ENCODE results near the gene TESK2. TPM values are rescaled to one million over a fixed set of nuclear protein-coding genes. Genes with fewer than 3 reads are reported as not detected.
"Not testable (repeated sequence)": the region's sequence is repeated elsewhere in the genome, so short reads cannot be mapped to it uniquely, and the experiment has no call there.

TESK2 gene
- polyA plus RNA-seq, 3 donors from 2014 or later: 1.8 to 3.3 TPM; not detected in 1

GRCh38 chr1:45405636-45406035 is 85.3 kb downstream of the TESK2 start:
- H3K36me3 Mint-ChIP-seq: peaks cover 0 to 3% (median 0%) of the 10 kb centered on the region in 3 donors

GRCh38 chr1:45403718-45404117 is 87.2 kb downstream of the TESK2 start:
- no peak for DNase-seq
- H3K27me3 Mint-ChIP-seq (ENCODE audit: low read depth in 3 of 3): no peaks in the 10 kb centered on the region
- no peaks in the 10 kb centered on the region for H3K4me1 Mint-ChIP-seq
- H3K4me3 Mint-ChIP-seq: no peak overlapping the region
- H3K27ac Mint-ChIP-seq: peak overlapping the region in 1 of 6 donors; percentile 7
- H3K36me3 Mint-ChIP-seq: no peaks in the 10 kb centered on the region
- H3K9me3 Mint-ChIP-seq: no peaks in the 10 kb centered on the region

More at GRCh38 chr1:45405636-45406035, 85.3 kb downstream of the TESK2 start:
- Mint-ChIP-seq H3K27me3 (ENCODE audit: low read depth in 3 of 3) (no peaks in the 10 kb centered on the region), H3K27ac (no peak overlapping the region), H3K4me3 (no peak overlapping the region), H3K9me3 (no peaks in the 10 kb centered on the region), H3K4me1 (no peaks in the 10 kb centered on the region)
- no peak for DNase-seq

GRCh38 chr1:45403298-45403697 is 87.7 kb downstream of the TESK2 start:
- no peak overlapping the region for H3K4me3 Mint-ChIP-seq
- no peak overlapping the region for H3K27ac Mint-ChIP-seq

GRCh38 chr1:45401524-45401923 is 89.4 kb downstream of the TESK2 start:
- Mint-ChIP-seq H3K27ac (no peak overlapping the region), H3K4me1 (no peaks in the 10 kb centered on the region), H3K27me3 (ENCODE audit: low read depth in 3 of 3) (no peaks in the 10 kb centered on the region), H3K4me3 (no peak overlapping the region), H3K9me3 (no peaks in the 10 kb centered on the region), H3K36me3 (no peaks in the 10 kb centered on the region)
- DNase-seq: no peak

More at GRCh38 chr1:45403298-45403697, 87.7 kb downstream of the TESK2 start:
- DNase-seq: no peak
- Mint-ChIP-seq H3K27me3 (ENCODE audit: low read depth in 3 of 3) (no peaks in the 10 kb centered on the region), H3K36me3 (no peaks in the 10 kb centered on the region), H3K9me3 (no peaks in the 10 kb centered on the region), H3K4me1 (no peaks in the 10 kb centered on the region)

- Mint-ChIP-seq H3K9me3 (no peaks in the 10 kb centered on the region), H3K27me3 (ENCODE audit: low read depth in 3 of 3) (no peaks in the 10 kb centered on the region), H3K36me3 (no peaks in the 10 kb centered on the region), H3K27ac (peak overlapping the region in 1 of 6 donors; percentile 5), H3K4me1 (peaks cover 3 to 4% of the 10 kb centered on the region in 2 donors), H3K4me3 (no peak overlapping the region)
- no peak for DNase-seq
Observed at GRCh38 chr1:45400049-45400448, 90.9 kb downstream of the TESK2 start.

GRCh38 chr1:45397285-45397684 is 93.7 kb downstream of the TESK2 start:
- Mint-ChIP-seq H3K9me3 (no peaks in the 10 kb centered on the region), H3K27me3 (ENCODE audit: low read depth in 3 of 3) (peaks cover 0 to 1% (median 0%) of the 10 kb centered on the region in 3 donors), H3K36me3 (no peaks in the 10 kb centered on the region), H3K4me3 (no peak overlapping the region), H3K4me1 (peaks cover 22 to 24% of the 10 kb centered on the region in 2 donors), H3K27ac (no peak overlapping the region)
- no peak for DNase-seq

- H3K4me3 Mint-ChIP-seq: peak overlapping the region in 1 of 5 donors; percentile 29
- H3K4me1 Mint-ChIP-seq: peaks cover 22 to 24% of the 10 kb centered on the region in 2 donors
- H3K27me3 Mint-ChIP-seq (ENCODE audit: low read depth in 3 of 3): peaks cover 0 to 1% (median 0%) of the 10 kb centered on the region in 3 donors
- no peaks in the 10 kb centered on the region for H3K9me3 Mint-ChIP-seq
- H3K36me3 Mint-ChIP-seq: no peaks in the 10 kb centered on the region
- H3K27ac Mint-ChIP-seq: peak overlapping the region in 2 of 6 donors; percentile 53 to 69
- DNase-seq: no peak
Observed at GRCh38 chr1:45395582-45395981, 95.4 kb downstream of the TESK2 start.

- H3K27ac Mint-ChIP-seq: peak overlapping the region in 3 of 6 donors; percentile 32 to 69 (median 57)
- no peak for DNase-seq
- no peaks in the 10 kb centered on the region for H3K9me3 Mint-ChIP-seq
- peak overlapping the region in 2 of 5 donors; percentile 23 to 33 for H3K4me3 Mint-ChIP-seq
- H3K4me1 Mint-ChIP-seq: peaks cover 22 to 24% of the 10 kb centered on the region in 2 donors
- no peaks in the 10 kb centered on the region for H3K36me3 Mint-ChIP-seq
- H3K27me3 Mint-ChIP-seq (ENCODE audit: low read depth in 3 of 3): peaks cover 0 to 1% (median 0%) of the 10 kb centered on the region in 3 donors
Observed at GRCh38 chr1:45395051-45395450, 95.9 kb downstream of the TESK2 start.

GRCh38 chr1:45394342-45394741 is 96.6 kb downstream of the TESK2 start:
- no peaks in the 10 kb centered on the region for H3K9me3 Mint-ChIP-seq
- H3K4me3 Mint-ChIP-seq: peak overlapping the region in 3 of 5 donors; percentile 22 to 73 (median 56)
- peak overlapping the region in 5 of 6 donors; percentile 45 to 82 (median 52) for H3K27ac Mint-ChIP-seq
- DNase-seq: peak in 1 of 3 donors; percentile 11
- peaks cover 0 to 1% (median 0%) of the 10 kb centered on the region in 3 donors for H3K27me3 Mint-ChIP-seq (ENCODE audit: low read depth in 3 of 3)
- H3K4me1 Mint-ChIP-seq: peaks cover 22 to 24% of the 10 kb centered on the region in 2 donors
- H3K36me3 Mint-ChIP-seq: no peaks in the 10 kb centered on the region

GRCh38 chr1:45393718-45394302 is 97.2 kb downstream of the TESK2 start:
- H3K27me3 Mint-ChIP-seq (ENCODE audit: low read depth in 3 of 3): peaks cover 0 to 1% (median 0%) of the 10 kb centered on the region in 3 donors
- peak overlapping the region in 4 of 5 donors; percentile 22 to 73 (median 50) for H3K4me3 Mint-ChIP-seq
- DNase-seq: peak; percentile 0 to 16 (median 4)
- H3K4me1 Mint-ChIP-seq: peaks cover 22 to 24% of the 10 kb centered on the region in 2 donors
- no peaks in the 10 kb centered on the region for H3K9me3 Mint-ChIP-seq
- peak overlapping the region; percentile 51 to 86 (median 78) for H3K27ac Mint-ChIP-seq
- no peaks in the 10 kb centered on the region for H3K36me3 Mint-ChIP-seq

- no peak overlapping the region for H3K27ac Mint-ChIP-seq
- H3K4me1 Mint-ChIP-seq: no peaks in the 10 kb centered on the region
- H3K27me3 Mint-ChIP-seq (ENCODE audit: low read depth in 3 of 3): no peaks in the 10 kb centered on the region
- H3K36me3 Mint-ChIP-seq: peaks cover 0 to 3% (median 0%) of the 10 kb centered on the region in 3 donors
- no peak for DNase-seq
- H3K9me3 Mint-ChIP-seq: no peaks in the 10 kb centered on the region
- no peak overlapping the region for H3K4me3 Mint-ChIP-seq
Observed at GRCh38 chr1:45386219-45386618, 104.7 kb downstream of the TESK2 start.

GRCh38 chr1:45385302-45385701 is 105.7 kb downstream of the TESK2 start:
- H3K27ac Mint-ChIP-seq: no peak overlapping the region
- peaks cover 0 to 3% (median 0%) of the 10 kb centered on the region in 3 donors for H3K36me3 Mint-ChIP-seq
- no peaks in the 10 kb centered on the region for H3K4me1 Mint-ChIP-seq
- DNase-seq: no peak
- H3K9me3 Mint-ChIP-seq: no peaks in the 10 kb centered on the region
- H3K27me3 Mint-ChIP-seq (ENCODE audit: low read depth in 3 of 3): peaks cover 0 to 2% (median 0%) of the 10 kb centered on the region in 3 donors
- H3K4me3 Mint-ChIP-seq: no peak overlapping the region

- H3K9me3 Mint-ChIP-seq; H3K4me3 Mint-ChIP-seq; H3K27ac Mint-ChIP-seq; H3K36me3 Mint-ChIP-seq; H3K4me1 Mint-ChIP-seq; DNase-seq; H3K27me3 Mint-ChIP-seq (ENCODE audit: low read depth in 3 of 3): not testable (repeated sequence)
Observed at GRCh38 chr1:45384213-45384612, 106.8 kb downstream of the TESK2 start.

GRCh38 chr1:45383191-45383590 is 107.8 kb downstream of the TESK2 start:
- Mint-ChIP-seq H3K4me3 (no peak overlapping the region), H3K27ac (no peak overlapping the region), H3K36me3 (peaks cover 0 to 3% (median 0%) of the 10 kb centered on the region in 3 donors), H3K9me3 (no peaks in the 10 kb centered on the region), H3K27me3 (ENCODE audit: low read depth in 3 of 3) (peaks cover 0 to 2% (median 0%) of the 10 kb centered on the region in 3 donors), H3K4me1 (no peaks in the 10 kb centered on the region)
- DNase-seq: no peak

GRCh38 chr1:45381243-45381642 is 109.7 kb downstream of the TESK2 start:
- no peaks in the 10 kb centered on the region for H3K4me1 Mint-ChIP-seq
- H3K9me3 Mint-ChIP-seq: no peaks in the 10 kb centered on the region
- H3K27ac Mint-ChIP-seq: peak overlapping the region in 1 of 6 donors; percentile 17
- DNase-seq: no peak
- H3K36me3 Mint-ChIP-seq: peaks cover 0 to 3% (median 0%) of the 10 kb centered on the region in 3 donors
- no peak overlapping the region for H3K4me3 Mint-ChIP-seq
- peaks cover 0 to 2% (median 0%) of the 10 kb centered on the region in 3 donors for H3K27me3 Mint-ChIP-seq (ENCODE audit: low read depth in 3 of 3)

All from immature natural killer cell (primary cell).